ENCODE measurements around the gene GRM4.

DNA sequence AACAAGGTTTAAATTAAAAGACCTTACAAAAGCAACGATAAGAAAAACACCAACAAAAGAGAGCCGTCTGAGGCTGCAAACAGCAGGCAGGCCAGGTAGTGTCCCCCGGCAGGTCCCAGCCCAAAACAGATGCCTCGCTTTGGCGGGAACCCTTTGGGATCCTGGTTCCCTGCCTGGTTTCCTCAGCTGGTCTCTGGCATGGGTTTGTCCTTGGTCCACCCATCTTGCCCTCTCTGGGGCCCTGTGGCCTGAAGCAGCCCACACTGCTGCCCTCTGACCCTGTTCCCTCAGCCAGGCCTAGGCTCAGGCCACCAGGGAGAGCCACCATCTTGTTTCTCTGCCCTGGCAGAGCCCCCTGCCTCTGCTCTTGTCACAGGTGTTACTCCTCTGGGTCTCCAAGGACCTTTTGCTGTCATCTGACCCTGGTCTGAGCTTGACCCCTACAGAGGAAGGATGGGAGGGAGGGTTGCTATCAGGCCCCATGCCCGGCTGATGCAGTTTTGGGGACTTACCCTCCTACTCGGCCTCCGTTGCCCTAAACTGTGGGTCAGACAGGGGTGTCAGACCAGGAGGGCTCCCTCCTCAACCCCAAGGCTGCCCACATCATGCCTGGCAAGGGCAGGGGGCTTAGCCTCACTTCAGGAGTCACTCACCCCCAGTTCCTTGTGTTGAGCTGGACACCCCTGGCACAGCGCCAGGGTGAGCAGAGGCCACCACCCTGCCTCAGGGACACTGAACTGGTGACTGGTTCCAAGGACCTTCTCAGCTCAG, 30.6 kb upstream of the GRM4 start:
- TF ChIP-seq EP300 (IDR thresholded peaks at IDR 0.05; ENCODE audit: borderline replicate concordance in 1 of 2, control insufficient read depth in 1 of 2, low read depth in 2 of 2, low read length in 2 of 2) (no peak), TAF1 (IDR thresholded peaks at IDR 0.05; ENCODE audit: borderline replicate concordance, low read depth, low read length) (no peak), HDAC6 (IDR thresholded peaks at IDR 0.05; ENCODE audit: unreplicated experiment) (no peak), TARDBP (IDR thresholded peaks at IDR 0.05; ENCODE audit: borderline replicate concordance) (no peak), POLR2A (IDR thresholded peaks at IDR 0.05; ENCODE audit: low read depth, low read length) (no peak), BRCA1 (IDR thresholded peaks at IDR 0.05; ENCODE audit: low read depth, low read length) (no peak), SREBF2 (IDR thresholded peaks at IDR 0.05; ENCODE audit: low read length) (no peak), EZH2 (IDR thresholded peaks at IDR 0.05; ENCODE audit: borderline replicate concordance, control insufficient read depth, low read depth, low read length) (no peak)
- TF ChIP-seq, protein P1, sequence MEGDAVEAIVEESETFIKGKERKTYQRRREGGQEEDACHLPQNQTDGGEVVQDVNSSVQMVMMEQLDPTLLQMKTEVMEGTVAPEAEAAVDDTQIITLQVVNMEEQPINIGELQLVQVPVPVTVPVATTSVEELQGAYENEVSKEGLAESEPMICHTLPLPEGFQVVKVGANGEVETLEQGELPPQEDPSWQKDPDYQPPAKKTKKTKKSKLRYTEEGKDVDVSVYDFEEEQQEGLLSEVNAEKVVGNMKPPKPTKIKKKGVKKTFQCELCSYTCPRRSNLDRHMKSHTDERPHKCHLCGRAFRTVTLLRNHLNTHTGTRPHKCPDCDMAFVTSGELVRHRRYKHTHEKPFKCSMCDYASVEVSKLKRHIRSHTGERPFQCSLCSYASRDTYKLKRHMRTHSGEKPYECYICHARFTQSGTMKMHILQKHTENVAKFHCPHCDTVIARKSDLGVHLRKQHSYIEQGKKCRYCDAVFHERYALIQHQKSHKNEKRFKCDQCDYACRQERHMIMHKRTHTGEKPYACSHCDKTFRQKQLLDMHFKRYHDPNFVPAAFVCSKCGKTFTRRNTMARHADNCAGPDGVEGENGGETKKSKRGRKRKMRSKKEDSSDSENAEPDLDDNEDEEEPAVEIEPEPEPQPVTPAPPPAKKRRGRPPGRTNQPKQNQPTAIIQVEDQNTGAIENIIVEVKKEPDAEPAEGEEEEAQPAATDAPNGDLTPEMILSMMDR (IDR thresholded peaks at IDR 0.05 in 2 of 3, conservative IDR thresholded peaks at IDR 0.05 in 1 of 3; ENCODE audit: control insufficient read depth in 2 of 3, extremely low read depth in 1 of 3, insufficient read depth in 1 of 3, low read depth in 3 of 3, low read length in 3 of 3): no peak
- TF ChIP-seq, protein P2, sequence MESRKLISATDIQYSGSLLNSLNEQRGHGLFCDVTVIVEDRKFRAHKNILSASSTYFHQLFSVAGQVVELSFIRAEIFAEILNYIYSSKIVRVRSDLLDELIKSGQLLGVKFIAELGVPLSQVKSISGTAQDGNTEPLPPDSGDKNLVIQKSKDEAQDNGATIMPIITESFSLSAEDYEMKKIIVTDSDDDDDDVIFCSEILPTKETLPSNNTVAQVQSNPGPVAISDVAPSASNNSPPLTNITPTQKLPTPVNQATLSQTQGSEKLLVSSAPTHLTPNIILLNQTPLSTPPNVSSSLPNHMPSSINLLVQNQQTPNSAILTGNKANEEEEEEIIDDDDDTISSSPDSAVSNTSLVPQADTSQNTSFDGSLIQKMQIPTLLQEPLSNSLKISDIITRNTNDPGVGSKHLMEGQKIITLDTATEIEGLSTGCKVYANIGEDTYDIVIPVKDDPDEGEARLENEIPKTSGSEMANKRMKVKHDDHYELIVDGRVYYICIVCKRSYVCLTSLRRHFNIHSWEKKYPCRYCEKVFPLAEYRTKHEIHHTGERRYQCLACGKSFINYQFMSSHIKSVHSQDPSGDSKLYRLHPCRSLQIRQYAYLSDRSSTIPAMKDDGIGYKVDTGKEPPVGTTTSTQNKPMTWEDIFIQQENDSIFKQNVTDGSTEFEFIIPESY (IDR thresholded peaks at IDR 0.05): no peak
- TF ChIP-seq, protein P3, sequence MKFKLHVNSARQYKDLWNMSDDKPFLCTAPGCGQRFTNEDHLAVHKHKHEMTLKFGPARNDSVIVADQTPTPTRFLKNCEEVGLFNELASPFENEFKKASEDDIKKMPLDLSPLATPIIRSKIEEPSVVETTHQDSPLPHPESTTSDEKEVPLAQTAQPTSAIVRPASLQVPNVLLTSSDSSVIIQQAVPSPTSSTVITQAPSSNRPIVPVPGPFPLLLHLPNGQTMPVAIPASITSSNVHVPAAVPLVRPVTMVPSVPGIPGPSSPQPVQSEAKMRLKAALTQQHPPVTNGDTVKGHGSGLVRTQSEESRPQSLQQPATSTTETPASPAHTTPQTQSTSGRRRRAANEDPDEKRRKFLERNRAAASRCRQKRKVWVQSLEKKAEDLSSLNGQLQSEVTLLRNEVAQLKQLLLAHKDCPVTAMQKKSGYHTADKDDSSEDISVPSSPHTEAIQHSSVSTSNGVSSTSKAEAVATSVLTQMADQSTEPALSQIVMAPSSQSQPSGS (IDR thresholded peaks at IDR 0.05; ENCODE audit: low read length): no peak
- TF ChIP-seq, protein P4, sequence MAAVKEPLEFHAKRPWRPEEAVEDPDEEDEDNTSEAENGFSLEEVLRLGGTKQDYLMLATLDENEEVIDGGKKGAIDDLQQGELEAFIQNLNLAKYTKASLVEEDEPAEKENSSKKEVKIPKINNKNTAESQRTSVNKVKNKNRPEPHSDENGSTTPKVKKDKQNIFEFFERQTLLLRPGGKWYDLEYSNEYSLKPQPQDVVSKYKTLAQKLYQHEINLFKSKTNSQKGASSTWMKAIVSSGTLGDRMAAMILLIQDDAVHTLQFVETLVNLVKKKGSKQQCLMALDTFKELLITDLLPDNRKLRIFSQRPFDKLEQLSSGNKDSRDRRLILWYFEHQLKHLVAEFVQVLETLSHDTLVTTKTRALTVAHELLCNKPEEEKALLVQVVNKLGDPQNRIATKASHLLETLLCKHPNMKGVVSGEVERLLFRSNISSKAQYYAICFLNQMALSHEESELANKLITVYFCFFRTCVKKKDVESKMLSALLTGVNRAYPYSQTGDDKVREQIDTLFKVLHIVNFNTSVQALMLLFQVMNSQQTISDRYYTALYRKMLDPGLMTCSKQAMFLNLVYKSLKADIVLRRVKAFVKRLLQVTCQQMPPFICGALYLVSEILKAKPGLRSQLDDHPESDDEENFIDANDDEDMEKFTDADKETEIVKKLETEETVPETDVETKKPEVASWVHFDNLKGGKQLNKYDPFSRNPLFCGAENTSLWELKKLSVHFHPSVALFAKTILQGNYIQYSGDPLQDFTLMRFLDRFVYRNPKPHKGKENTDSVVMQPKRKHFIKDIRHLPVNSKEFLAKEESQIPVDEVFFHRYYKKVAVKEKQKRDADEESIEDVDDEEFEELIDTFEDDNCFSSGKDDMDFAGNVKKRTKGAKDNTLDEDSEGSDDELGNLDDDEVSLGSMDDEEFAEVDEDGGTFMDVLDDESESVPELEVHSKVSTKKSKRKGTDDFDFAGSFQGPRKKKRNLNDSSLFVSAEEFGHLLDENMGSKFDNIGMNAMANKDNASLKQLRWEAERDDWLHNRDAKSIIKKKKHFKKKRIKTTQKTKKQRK (IDR thresholded peaks at IDR 0.05; ENCODE audit: low read depth, low read length): no peak

Data from GM12878 (cell line).